ENCODE results near the gene CYTL1.
"Not testable (repeated sequence)": the region's sequence is repeated elsewhere in the genome, so short reads cannot be mapped to it uniquely, and the experiment has no call there.

Gene CYTL1

DNA sequence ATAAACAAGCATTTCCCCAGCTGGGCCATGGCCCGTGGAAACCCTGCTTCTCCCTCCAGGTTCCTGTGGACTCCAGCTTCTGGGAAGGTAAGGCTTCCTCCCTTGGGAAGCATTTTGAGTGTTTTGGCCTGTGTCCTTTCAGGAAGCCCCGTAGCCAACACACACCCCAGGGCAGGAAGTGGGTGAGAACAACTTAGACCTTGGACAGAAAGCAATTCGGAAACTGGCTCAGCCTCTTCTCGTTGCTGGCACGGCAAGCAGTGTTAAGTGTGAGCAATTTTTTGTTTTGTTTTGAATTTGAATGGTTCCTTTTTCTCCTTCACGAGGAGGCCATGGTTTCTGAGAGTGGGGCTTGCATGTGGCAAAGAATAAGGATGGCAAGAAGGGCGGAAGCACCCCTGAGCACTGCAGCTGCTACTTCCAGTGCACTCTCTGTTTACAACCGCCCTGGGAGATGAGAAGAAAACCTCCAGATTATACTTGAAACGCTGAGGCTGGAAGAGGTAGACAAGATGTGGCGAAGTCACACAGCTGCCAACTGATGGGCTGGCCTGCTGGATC lies 14.1 kb upstream of the CYTL1 start:
- no peak for DNase-seq

DNA sequence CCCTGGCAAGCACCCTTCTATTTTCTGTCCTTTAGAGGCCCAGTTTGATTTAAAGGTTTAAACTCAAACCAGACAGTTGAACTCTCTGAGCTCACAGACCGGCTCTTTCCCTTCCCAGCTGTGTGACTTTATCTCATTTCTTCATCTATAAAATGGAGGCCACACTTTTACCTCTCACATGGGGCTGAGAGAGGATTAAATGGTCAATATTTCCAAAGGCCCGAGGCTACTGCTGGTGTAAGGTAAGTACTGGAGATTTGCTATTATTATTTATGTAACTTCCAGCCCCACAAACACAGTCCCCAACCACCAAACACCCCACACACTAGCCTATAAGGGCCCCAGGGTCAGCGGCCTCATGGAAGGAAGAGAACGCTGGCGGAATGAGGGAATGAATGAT lies 13.6 kb upstream of the CYTL1 start:
- DNase-seq, result no peak

DNA sequence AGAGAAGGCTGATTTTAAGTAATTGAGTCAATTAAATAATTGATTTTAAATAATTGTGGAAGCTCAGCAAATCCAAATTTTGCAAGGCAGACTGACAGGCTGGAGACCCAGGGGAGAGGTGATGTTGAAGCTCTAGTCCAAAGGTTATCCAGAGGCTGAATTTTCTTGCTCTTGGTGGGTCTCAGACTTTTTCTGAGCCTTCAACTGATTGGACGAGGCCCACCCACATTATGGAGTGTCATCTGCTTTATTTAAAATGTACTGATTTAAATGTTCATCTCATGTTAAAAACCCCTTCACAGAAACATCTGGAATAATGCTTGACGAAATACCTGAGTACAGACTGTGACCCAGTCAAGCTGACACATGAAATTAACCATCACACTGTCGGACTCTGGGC lies 11.7 kb upstream of the CYTL1 start:
- no peak for DNase-seq

DNA sequence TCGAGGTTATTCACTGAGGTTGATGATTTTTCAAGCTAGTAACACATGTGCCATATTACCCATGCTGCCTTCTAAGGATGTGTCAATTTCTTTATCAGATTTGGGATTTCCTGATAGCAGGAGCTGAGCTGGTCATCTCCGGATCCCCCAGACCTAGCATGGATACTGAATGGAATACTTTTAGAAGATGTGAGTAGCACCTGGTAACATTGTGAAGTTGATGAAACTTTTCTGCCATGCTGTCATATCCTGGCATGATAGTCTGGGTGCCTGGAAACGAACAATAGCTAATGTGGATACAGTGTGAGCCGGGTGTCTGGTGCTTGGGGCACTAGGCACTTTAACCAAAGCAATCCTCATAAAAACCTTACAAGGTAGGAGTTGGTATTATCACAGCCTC lies 11.0 kb upstream of the CYTL1 start:
- DNase-seq, result no peak

DNA sequence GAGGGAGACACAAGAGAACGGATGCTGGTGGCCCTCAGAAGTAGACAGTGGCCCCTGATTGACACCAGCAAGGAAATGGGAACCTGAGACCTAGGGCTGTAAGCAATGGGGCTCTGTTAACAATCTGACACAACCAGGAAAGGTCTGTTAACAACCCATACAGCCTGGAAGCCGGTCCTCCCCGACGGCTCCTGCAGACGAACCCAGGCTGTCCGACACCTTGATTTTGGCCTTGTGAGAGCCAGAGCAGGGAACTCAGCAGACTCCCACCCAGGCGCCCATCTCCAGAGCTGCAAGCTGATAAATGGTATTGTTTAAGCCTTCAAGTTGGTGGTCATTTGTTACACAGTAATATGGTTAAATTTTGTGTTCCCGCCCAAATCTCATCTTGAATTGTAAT lies 10.2 kb upstream of the CYTL1 start:
- no peak for DNase-seq

DNA sequence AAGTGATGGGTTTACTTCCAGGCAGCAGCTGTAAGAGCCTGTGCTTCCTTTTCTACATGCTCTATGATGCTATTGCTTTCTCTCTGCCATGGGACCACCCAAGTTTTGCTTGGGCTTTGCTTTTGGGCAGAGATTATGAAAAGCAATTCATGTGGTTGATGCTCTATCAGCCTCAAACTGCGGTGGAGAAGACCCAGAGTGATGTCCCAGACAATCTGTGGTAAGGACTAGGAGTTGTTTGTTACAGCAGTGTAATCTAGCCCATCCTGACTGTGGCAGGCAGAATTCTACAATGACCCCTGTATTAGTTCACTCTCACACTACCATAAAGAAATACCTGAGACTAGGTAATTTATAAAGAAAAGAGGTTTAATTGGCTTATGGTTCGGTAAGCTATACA lies 9.2 kb upstream of the CYTL1 start:
- DNase-seq, result no peak

DNA sequence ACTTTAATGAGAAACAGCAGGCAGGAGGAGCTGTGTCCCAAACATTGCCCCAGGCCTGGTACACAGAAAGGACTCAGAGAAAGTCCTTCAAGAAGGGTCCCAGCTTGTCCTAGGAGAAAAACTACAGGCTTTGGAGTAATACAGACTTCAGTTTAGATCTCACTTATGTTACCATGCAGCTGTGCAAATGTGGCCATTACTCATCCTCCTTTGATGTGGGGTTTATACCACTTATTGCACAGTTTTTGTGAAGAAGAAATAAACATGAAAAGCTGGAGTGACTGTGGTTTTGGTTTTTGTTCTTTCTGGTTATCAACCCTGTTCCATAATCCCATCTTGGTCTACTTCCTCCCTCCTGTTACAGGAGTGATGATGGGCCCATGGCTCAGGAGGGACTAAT lies 8.1 kb upstream of the CYTL1 start:
- DNase-seq, result no peak

DNA sequence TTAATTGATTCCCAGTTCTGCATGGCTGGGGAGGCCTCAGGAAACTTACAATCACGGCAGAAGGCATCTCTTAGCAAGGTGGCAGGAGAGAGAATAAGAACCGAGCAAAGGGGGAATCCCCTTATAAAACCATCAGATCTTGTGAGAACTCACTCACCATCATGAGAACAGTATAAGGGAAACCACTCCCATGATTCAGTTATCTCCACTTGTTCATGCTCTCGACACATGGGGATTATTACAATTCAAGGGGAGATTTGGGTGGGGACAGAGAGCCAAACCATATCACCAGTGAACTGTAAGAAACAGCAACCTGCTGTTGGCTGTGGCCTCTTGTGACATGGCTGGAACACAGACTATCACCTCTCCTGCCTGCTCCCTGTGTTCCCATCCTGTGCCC lies 7.1 kb upstream of the CYTL1 start:
- DNase-seq, result no peak

DNA sequence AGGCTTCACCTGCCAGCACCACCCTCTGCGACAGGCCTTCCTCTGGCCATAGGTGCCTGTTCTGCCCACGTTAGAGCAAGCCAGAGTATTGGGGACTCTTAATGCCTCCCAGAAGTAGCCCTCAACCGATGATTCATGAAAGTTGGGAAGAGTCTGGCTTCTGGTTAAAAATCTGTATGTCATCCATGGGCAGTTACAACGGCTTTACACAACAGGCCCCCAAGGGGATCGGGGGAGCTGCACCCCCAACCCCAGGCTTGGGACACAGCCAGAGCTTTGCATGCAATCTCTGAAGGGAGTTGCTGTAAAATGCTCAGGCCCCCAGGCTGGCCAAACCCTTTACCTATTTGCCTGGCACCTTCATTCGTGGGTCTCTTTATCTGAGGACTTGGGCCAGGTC lies 5.4 kb upstream of the CYTL1 start:
- no peak for DNase-seq

DNA sequence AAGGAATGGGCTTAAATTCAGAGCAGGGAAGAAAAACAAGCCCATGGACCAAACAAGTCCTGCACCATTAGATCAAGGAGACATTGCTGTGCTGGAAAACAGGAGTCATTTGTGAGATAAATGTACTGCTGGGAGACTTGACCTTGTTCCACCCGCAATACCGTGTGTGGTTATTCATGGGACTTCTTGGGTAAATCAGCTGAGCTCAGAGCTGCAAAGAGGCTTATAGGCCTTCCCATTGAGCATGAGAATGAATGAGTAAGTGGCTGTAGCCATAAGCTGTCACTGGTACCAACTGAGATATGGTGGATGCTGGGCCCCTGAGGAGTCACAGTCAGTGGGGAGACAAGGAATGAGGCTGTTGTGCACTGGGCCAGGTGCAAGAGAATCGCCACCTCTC lies 2.3 kb upstream of the CYTL1 start:
- DNase-seq, result no peak

DNA sequence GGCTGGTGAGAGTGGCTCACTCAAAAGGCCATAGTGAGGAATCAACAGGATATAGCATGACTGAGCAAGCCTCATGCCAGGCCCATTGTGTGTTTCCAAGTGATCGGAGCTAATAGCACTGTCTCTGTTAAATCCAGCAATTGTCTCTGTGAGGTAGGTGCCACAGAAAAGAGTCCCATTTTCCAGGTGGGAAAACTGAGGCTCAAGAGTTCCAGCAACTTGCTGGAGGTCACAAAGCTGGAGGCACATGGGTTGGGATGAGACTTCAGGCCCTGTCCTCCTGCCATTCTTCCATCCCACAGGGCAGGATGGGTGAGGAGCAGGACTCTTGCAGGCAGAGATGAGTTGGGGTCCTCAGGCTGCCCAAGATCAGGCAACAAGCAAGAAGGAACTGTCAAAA lies 1.1 kb upstream of the CYTL1 start:
- DNase-seq, result no peak

DNA sequence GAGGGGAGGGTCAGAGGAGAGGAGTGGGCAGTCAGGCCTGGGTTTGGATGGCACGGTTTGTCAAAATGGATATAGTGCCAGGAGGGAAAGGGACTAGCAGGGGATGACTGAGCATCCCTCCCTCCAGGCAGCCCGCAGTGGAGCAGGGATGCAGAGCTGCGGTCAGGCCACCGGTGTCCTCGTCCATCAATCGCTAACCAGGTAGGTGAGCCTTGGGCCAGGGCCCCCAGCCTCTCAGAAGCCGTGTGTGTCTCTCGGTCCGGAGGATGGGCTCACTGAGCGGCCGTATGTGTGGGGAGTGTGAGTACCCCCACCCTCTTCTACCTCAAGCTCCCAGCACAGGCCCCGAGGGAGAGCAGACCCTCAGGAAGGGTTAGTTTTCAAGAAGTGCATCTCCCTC lies 538 bp upstream of the CYTL1 start:
- no peak for DNase-seq

DNA sequence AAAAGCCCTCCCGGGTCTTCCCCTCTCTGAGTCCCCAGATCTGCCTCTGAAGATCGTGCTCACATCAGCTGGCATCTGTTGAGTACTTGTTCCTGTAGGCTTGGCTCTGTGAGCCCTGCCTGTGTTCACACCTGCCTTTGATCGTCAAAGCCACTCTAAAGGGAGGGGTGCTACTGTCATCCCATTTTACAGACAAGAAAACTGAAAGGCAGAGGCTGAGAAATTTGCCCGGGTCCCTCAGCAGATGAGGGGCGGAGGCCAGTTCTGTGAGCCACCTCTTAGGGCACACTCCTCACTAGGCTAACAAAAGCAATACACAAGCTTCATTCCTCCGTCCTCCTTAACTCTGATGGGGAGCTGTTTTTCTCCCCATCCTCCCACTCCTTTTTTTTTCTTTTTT lies 655 bp downstream of the CYTL1 start:
- DNase-seq, result peak; percentile 4

DNA sequence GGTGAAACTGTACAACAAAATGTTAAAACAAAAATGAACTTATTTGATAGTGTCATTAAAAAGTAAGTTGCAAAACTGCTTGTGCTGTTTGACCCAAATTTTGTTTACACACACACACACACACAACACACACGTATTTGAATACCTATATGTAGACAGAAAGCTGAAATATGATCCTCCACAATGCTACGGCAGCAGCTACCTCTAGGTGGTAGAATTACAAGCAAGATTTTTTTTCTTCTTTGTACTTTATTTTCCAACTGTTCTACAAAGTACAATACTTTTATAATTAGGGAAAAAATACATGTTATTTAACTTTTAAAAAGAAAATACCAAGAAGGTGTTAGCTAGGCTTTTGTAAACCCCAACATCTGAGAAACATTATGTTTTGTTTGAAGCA lies 1.2 kb downstream of the CYTL1 start:
- DNase-seq, result no peak

DNA sequence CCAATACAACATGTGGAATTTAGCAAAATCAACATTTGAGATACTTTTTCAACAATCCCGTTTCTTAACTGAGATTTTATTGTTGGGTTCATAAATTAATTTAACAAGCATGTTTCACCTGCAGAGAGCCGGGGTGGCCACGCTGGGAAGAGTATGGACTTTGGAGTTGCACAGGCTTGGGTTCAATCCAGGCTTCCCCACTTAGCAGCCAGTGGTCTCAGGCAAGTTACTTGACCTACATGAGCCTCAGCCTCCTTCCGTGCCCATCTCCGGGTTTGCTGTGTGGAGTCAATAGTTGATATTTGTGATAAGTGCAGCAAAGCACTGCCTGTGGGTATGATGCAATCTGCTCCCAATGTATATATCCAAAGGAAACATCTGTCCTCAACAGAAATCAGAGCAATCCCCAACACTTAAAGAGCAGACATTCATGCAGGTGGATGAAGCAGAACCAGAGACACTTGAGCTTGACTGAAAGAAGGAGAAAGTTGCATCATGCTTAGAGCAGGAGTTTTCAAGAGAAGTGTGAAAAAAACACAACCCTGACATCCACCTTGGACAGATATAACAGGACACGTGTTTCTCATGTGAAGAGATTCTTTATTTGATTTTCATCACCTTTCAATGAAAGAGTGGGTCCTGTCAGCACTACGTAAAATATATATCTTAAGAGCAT lies 5.1 kb downstream of the CYTL1 start:
- no peak for DNase-seq

DNA sequence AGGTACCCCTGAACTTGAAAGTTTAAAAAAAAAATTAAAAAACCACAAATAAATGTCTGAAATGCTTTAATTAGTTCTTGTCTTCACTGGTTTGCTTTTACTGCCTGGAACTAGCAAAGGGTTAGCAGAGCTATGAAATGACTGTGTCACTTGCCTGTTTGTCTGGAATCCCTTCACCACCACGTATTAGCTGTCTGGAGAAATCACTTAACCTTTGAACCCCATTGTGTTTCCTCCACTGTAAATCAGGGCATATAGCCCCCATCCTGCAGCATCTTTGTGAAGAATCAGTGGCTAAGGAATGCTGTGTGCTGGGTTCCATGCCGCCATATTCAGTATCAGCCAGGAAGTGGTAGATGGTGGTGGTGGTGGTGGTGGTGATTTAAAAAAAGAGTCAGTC lies 6.3 kb downstream of the CYTL1 start:
- no peak for DNase-seq

DNA sequence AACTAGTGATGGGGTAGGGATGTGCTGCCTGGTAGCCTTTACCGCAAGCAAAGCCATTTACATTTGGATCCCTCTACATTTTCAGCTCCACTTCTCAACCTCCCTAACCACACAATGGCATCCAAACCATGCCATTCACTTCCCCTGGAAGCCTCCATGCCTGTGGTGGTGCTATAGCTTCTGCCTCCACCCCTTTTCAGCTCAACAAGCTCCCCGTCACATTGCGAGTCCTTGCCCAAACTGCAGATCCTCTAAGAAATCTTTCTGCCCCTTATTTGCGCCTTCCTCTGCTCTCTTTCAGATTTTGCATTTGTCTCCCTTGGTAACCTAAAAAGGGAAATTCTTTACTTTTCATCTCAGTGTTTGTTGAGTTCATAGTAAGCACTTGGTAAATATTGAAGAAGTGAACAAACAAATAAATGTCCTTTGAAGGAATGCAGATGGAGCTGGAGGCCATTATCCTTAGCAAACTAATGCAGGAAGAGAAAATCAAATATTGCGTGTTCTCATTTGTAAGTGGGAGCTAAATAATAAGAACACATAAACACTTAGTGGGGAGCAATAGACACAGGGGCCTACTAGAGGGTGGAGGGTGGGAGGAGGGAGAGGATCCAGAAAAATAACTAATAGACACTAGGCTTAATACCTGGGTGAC lies 6.9 kb downstream of the CYTL1 start:
- no peak for DNase-seq

DNA sequence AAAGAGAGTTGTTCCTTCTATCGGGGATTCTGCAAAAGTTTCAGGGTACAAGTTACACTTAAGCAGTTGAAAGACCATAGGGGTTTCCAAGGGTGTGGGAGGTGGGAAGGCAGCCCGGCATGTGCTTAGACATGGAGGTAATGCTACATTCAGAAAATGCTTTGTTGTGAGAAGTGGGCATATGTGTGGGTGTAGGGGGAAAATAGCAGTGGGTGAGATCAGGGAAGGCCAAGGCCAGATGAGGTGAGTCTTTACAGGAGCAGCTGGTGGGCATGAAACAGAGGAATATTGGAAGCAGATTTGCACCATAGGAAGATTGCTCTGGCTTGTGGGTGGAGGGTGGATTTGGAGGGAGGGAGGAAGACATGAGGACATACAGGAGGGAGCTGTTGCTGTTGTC lies 8.3 kb downstream of the CYTL1 start:
- no peak for DNase-seq

DNA sequence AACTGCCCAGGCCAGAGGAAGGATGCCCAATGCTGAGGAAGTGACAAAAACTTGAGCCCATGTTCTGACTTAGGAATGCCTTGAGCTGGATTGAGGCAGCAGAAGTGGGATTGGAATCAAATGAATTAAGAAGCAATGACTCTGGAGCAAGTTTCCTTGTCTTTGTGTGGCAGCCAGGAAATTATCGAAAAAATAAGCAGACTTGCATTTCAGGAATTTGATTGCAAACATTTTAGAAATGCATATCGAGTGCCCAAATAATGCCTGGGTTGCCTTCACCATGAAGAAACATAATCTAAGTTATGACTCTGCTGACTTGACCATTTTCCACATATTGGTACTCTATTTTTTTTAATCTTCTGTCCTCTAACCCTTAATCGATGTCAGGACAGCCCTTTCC lies 9.5 kb downstream of the CYTL1 start:
- no peak for DNase-seq

DNA sequence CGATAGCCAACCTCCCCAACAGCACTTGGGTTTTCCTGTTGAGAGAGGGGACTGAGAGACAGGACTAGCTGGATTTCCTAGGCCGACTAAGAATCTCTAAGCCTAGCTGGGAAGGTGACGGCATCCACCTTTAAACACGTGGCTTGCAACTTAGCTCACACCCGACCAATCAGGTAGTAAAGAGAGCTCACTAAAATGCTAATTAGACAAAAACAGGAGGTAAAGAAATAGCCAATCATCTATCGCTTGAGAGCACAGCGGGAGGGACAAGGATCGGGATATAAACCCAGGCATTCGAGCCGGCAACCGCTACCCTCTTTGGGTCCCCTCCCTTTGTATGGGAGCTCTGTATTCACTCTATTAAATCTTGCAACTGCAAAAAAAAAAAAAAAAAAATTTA lies 12.3 kb downstream of the CYTL1 start:
- not testable (repeated sequence) for DNase-seq

DNA sequence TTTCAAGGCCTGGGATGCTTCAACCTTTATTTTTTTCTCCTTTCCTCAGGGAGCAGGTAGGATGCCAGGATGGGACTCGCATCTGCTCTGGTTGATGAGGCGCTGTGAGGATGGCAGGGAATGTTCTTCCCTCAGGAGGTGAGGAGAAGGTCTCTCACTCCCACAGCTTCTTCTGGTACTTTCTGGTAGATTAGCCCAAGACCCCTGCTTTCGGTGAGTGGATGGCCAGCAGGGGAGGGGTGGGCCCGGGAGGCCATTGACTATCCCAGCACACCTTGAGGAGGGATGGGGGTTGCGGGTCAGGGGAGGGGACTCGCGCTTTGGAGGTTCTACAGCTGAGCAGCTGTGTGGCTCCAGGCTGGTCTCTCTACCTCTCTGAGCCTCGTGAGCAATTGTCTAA lies 14.8 kb downstream of the CYTL1 start:
- DNase-seq, result no peak

DNA sequence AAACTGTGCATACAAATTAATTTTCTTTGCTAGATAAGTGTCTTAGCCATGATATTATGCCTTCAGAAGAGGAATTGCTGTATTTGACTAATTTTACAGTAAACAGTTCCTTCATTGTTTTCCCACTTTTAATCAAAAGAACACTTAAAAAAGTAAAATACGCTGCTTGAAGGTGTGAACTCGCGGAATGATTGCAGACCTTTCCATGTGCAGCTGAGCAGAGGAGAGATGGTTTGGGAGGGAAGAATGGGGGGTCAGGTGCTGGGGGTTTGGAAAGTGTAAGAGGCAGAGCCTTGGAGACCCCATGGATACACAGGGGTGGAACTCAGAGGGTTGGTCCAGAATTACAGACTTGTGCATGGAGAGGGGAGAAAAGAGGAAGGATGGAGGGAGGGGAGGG lies 15.3 kb downstream of the CYTL1 start:
- DNase-seq, result no peak

DNA sequence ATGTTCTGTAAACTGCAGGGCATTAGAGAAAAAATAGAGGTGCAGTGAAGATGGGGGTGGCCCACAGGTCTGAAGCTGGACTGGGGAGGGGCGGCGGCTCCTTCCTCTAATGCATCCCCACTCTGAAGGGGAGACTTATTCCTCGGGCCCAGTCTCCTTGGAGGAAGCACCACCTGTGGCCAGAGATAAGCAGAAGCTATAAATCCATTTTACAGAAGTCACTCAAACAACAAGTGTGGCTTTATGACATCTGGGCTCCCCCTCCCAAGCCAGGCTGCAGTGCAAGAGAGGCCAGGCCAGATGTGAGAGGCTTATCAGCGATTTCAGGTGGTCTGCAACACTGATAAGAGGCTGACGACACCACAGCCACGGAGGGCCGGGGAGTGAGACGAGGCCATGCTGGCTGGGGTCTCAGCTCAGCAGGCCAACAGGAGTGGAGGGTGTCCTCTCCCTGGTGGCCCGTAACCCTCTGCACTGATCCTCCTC lies 15.8 kb downstream of the CYTL1 start:
- DNase-seq, result no peak

DNA sequence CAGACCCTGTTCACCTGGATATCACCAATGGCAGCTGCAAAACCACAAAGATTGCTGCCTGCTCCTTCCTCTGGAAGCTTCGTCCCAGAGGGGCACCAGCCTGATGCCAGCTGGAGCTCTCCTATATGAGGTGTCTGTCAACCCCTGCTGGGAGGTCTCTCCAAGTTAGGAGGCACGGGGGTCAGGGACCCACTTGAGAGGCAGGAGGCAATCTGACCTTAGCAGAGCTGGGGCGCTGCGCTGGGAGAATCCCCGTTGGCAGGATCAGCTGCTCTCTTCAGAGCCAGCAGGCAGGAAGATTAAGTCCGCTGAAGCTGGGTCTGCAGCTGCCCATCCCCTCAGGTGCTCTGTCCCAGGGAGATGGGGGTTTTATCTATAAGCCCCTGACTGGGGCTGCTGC lies 17.6 kb downstream of the CYTL1 start:
- not testable (repeated sequence) for DNase-seq

DNA sequence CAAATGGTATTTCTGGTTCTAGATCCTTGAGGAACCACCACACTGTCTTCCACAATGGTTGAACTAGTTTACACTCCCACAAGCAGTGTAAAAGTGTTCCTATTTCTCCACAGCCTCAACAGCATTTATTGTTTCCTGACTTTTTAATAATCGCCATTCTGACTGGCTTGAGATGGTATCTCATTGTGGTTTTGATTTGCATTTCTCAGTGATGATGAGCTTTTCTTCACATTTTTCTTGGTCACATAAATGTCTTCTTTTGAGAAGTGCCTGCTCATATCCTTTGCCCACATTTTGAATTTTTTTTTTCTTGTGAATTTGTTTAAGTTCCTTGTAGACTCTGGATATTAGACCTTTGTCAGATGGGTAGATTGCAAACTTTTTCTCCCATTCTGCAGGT lies 22.3 kb downstream of the CYTL1 start:
- DNase-seq, result not testable (repeated sequence)
